H9 (cell line): ENCODE results near the gene CCDC154. TPM values are rescaled to one million over a fixed set of nuclear protein-coding genes. Genes with fewer than 3 reads are reported as not detected.

Source experiments
- DNase-seq: peaks from one replicate; pipeline ENCODE4 v3.0.0-alpha.2; 2017
- H2AFZ ChIP-seq: one replicate; pipeline ENCODE4 v1.6.1; 2013; ENCODE audit warnings: mild to moderate bottlenecking, low read length, control low read depth, moderate library complexity
- H2AK5ac ChIP-seq: 2 replicates; pipeline ENCODE4 v1.6.1; 2013; ENCODE audit warnings: low read length, control low read depth, mixed read lengths; ENCODE audit not compliant: insufficient read length
- H2BK120ac ChIP-seq: one replicate; pipeline ENCODE4 v1.6.1; 2013; ENCODE audit warnings: low read depth, mild to moderate bottlenecking, low read length, control low read depth, inconsistent platforms; ENCODE audit not compliant: poor library complexity, severe bottlenecking
- H2BK12ac ChIP-seq: 2 replicates; pipeline ENCODE4 v1.6.1; 2013; ENCODE audit warnings: low read length, control low read depth, mixed read lengths, low read depth; ENCODE audit not compliant: insufficient read length
- H2BK15ac ChIP-seq: 2 replicates; pipeline ENCODE4 v1.6.1; 2013; ENCODE audit warnings: low read depth, low read length, control low read depth
- H2BK20ac ChIP-seq: one replicate; pipeline ENCODE4 v1.6.1; 2013; ENCODE audit warnings: low read depth, mild to moderate bottlenecking, low read length, control low read depth, inconsistent platforms; ENCODE audit not compliant: poor library complexity, severe bottlenecking
- H2BK5ac ChIP-seq: 2 replicates; pipeline ENCODE4 v1.6.1; 2013; ENCODE audit warnings: low read length, control low read depth, mixed read lengths; ENCODE audit not compliant: insufficient read length
- H3K14ac ChIP-seq: 2 replicates; pipeline ENCODE4 v1.6.1; 2013; ENCODE audit warnings: low read length, control low read depth; ENCODE audit not compliant: insufficient read depth
- H3K18ac ChIP-seq: 2 replicates; pipeline ENCODE4 v1.6.1; 2013; ENCODE audit warnings: low read depth, mild to moderate bottlenecking, mixed read lengths, low read length, control low read depth; ENCODE audit not compliant: insufficient read length
- H3K23ac ChIP-seq: 2 replicates; pipeline ENCODE4 v1.6.1; 2013; ENCODE audit warnings: low read length, control low read depth, mixed read lengths, low read depth; ENCODE audit not compliant: insufficient read length
- H3K23me2 ChIP-seq: 2 replicates; pipeline ENCODE4 v1.6.1; 2013; ENCODE audit warnings: low read depth, mild to moderate bottlenecking, mixed read lengths, low read length, control low read depth; ENCODE audit not compliant: insufficient read length, poor library complexity, severe bottlenecking
- H3K27ac ChIP-seq: 2 replicates; pipeline ENCODE4 v1.5.1; 2013; ENCODE audit warnings: low read length, control low read depth, mixed read lengths, low read depth; ENCODE audit not compliant: insufficient read length
- H3K27me3 ChIP-seq: 2 replicates; pipeline ENCODE4 v1.6.1; 2013; ENCODE audit warnings: low read length, control low read depth, inconsistent platforms; ENCODE audit not compliant: insufficient read depth
- H3K4ac ChIP-seq: 2 replicates; pipeline ENCODE4 v1.6.1; 2013; ENCODE audit warnings: low read depth, mild to moderate bottlenecking, control low read depth, inconsistent platforms, low read length, moderate library complexity
- H3K4me1 ChIP-seq: 2 replicates; pipeline ENCODE4 v1.6.1; 2013; ENCODE audit warnings: low read length, control low read depth, inconsistent platforms; ENCODE audit not compliant: insufficient read depth
- H3K4me2 ChIP-seq: 2 replicates; pipeline ENCODE4 v1.6.1; 2013; ENCODE audit warnings: low read length, control low read depth, mixed read lengths; ENCODE audit not compliant: insufficient read length, insufficient read depth
- H3K56ac ChIP-seq: 2 replicates; pipeline ENCODE4 v1.6.1; 2013; ENCODE audit warnings: low read depth, mild to moderate bottlenecking, mixed read lengths, low read length, control low read depth; ENCODE audit not compliant: insufficient read length
- H3K79me1 ChIP-seq: 2 replicates; pipeline ENCODE4 v1.6.1; 2013; ENCODE audit warnings: low read depth, mild to moderate bottlenecking, moderate library complexity, low read length, control low read depth, inconsistent platforms; ENCODE audit not compliant: insufficient read depth, poor library complexity, severe bottlenecking
- H3K79me2 ChIP-seq: 2 replicates; pipeline ENCODE4 v1.6.1; 2013; ENCODE audit warnings: low read length, control low read depth, inconsistent platforms; ENCODE audit not compliant: insufficient read depth
- H3K9ac ChIP-seq: 2 replicates; pipeline ENCODE4 v1.6.1; 2013; ENCODE audit warnings: low read length, control low read depth, mixed read lengths; ENCODE audit not compliant: insufficient read length; ENCODE audit errors: extremely low read depth
- H3K9me3 ChIP-seq: one replicate; pipeline ENCODE4 v1.6.1; 2013; ENCODE audit warnings: low read depth, low read length, inconsistent platforms; ENCODE audit not compliant: control insufficient read depth
- H3T11ph ChIP-seq: one replicate; pipeline ENCODE4 v1.6.1; 2013; ENCODE audit warnings: mild to moderate bottlenecking, low read length, control low read depth, inconsistent platforms
- H4K20me1 ChIP-seq: one replicate; pipeline ENCODE4 v1.6.1; 2013; ENCODE audit not compliant: control insufficient read depth, insufficient read length, insufficient read depth
- H4K5ac ChIP-seq: 2 replicates; pipeline ENCODE4 v1.6.1; 2013; ENCODE audit warnings: low read depth, mild to moderate bottlenecking, mixed read lengths, low read length, control low read depth; ENCODE audit not compliant: insufficient read length
- H4K8ac ChIP-seq: replicated peaks from 2 replicates; pipeline ENCODE4 v1.6.1; 2013; ENCODE audit warnings: low read length, control low read depth, mixed read lengths, low read depth; ENCODE audit not compliant: insufficient read length
- H4K91ac ChIP-seq: 2 replicates; pipeline ENCODE4 v1.6.1; 2013; ENCODE audit warnings: low read depth, mild to moderate bottlenecking, moderate library complexity, mixed read lengths, low read length, control low read depth; ENCODE audit not compliant: insufficient read length
- H3K27ac Mint-ChIP-seq, 3 experiments: 2 replicates in 2 of 3; 3 replicates in 1 of 3; pipeline ENCODE4 v1.8.0; 2020 to 2021; ENCODE audit warnings: mixed read lengths in 3 of 3, mild to moderate bottlenecking in 1 of 3, moderate library complexity in 1 of 3
- H3K27me3 Mint-ChIP-seq: 2 replicates; pipeline ENCODE4 v1.8.0; 2021; ENCODE audit warnings: low read depth, mild to moderate bottlenecking, moderate library complexity, mixed read lengths
- H3K36me3 Mint-ChIP-seq, 3 experiments: 2 replicates in 2 of 3; 3 replicates in 1 of 3; pipeline ENCODE4 v1.8.0; 2020 to 2021; ENCODE audit warnings: low read depth in 3 of 3, mixed read lengths in 3 of 3; ENCODE audit not compliant: insufficient read depth in 1 of 3
- H3K4me1 Mint-ChIP-seq, 2 experiments: 2 replicates each; pipeline ENCODE4 v1.8.0; 2020; ENCODE audit warnings: mixed read lengths in 2 of 2
- H3K4me3 Mint-ChIP-seq, 2 experiments: 2 replicates in 1 of 2; 3 replicates in 1 of 2; pipeline ENCODE4 v1.8.0; 2020 to 2021; ENCODE audit warnings: mild to moderate bottlenecking in 2 of 2, mixed read lengths in 2 of 2, moderate library complexity in 1 of 2
- H3K9me3 Mint-ChIP-seq, 2 experiments: 2 replicates in 1 of 2; 3 replicates in 1 of 2; pipeline ENCODE4 v1.8.0; 2020; ENCODE audit warnings: mild to moderate bottlenecking in 2 of 2, mixed read lengths in 2 of 2, moderate library complexity in 1 of 2
- WGBS: extraction: QIAGEN DNeasy Blood & Tissue Kit; methylation state at CpG from one replicate; pipeline ENCODE4 v1.1.7; 2013; ENCODE audit warnings: missing lambda C conversion rate, low lambda C conversion rate, mixed read lengths; ENCODE audit not compliant: insufficient read length; ENCODE audit errors: extremely low coverage; 5-methylcytosine and 5-hydroxymethylcytosine counted together
- total RNA-seq: library from RNA; stranded (reverse); gene quantifications from 2 replicates; pipeline ENCODE4 v1.2.1, GENCODE V29; 2021
- TF ChIP-seq, protein P1 (sequence below): fragments of 200-600 bp; sonication (generic); conservative IDR thresholded peaks from 3 replicates; pipeline ENCODE4 v1.8.0; 2021; ENCODE audit warnings: antibody characterized with exemption, mild to moderate bottlenecking

The CCDC154 gene
- total RNA-seq, 1 experiment from 2014 or later, result 1.3 TPM

DNA sequence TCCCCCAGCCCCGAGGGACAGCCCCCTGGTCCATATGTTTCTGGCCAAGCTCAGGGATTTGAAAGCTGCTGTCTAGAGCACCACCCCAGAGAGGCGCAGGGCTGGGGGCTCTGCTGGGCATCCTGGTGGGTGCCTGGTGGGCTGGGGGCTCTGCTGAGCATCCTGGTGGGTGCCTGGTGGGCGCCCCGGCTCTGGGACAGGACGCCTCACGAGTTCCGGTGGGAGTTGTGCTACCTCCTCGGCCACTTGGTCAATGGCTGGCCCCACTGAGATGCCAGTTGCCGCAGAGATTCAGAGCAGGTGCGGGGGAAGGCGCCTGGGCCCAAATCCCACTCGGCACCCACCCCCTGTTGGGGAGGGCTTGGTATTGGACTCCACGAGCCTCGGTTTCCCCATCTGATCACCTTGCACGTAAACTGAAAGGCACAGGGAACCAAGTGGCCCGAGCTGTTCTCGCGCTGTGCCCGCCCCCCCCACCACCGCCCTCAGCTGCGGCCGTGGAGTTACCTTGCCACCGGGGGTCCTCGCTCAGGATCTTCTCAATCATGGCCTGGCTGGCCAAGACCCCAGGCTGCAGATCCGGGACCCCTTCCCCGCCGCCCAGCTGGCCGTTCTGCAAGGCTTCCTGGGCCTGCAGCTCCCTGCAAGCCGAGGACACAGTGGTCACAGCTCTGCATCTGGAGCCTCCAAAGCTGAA is 43.1 kb downstream of the CCDC154 start:
- Histone ChIP-seq H4K5ac (no peak overlapping the region), H3K4me1 (no peaks in the 10 kb centered on the region), H3K79me1 (no peaks in the 10 kb centered on the region), H2BK15ac (no peak overlapping the region), H3K14ac (no peak overlapping the region), H3K18ac (no peak overlapping the region), H2AFZ (no peak overlapping the region), H3K23me2 (no peaks in the 10 kb centered on the region), H4K20me1 (no peaks in the 10 kb centered on the region), H2BK12ac (no peak overlapping the region), H2BK120ac (no peak overlapping the region), H2BK5ac (no peak overlapping the region), H3K27me3 (no peaks in the 10 kb centered on the region), H3K9ac (no peak overlapping the region), H2BK20ac (no peak overlapping the region), H4K91ac (no peak overlapping the region), H3T11ph (no peak overlapping the region), H3K9me3 (no peaks in the 10 kb centered on the region), H3K27ac (no peak overlapping the region), H3K79me2 (no peaks in the 10 kb centered on the region; the same call in 1 of the 2 replicates), H3K23ac (no peak overlapping the region), H3K56ac (no peak overlapping the region), H3K4ac (no peak overlapping the region), H3K4me2 (no peak overlapping the region), H2AK5ac (no peak overlapping the region), H4K8ac (no peak overlapping the region)
- no CpG with 5 or more reads among the region's 29 CpGs for WGBS
- DNase-seq, result no peak
- no peak overlapping the region for H3K4me3 Mint-ChIP-seq
- H3K36me3 Mint-ChIP-seq, result peaks cover 7 to 33% (median 32%) of the 10 kb centered on the region in 3 experiments; a peak in 6 of 7 replicates
- no peaks in the 10 kb centered on the region for H3K9me3 Mint-ChIP-seq
- H3K27me3 Mint-ChIP-seq, result no peaks in the 10 kb centered on the region
- H3K4me1 Mint-ChIP-seq, result no peaks in the 10 kb centered on the region
- TF ChIP-seq, protein P1, sequence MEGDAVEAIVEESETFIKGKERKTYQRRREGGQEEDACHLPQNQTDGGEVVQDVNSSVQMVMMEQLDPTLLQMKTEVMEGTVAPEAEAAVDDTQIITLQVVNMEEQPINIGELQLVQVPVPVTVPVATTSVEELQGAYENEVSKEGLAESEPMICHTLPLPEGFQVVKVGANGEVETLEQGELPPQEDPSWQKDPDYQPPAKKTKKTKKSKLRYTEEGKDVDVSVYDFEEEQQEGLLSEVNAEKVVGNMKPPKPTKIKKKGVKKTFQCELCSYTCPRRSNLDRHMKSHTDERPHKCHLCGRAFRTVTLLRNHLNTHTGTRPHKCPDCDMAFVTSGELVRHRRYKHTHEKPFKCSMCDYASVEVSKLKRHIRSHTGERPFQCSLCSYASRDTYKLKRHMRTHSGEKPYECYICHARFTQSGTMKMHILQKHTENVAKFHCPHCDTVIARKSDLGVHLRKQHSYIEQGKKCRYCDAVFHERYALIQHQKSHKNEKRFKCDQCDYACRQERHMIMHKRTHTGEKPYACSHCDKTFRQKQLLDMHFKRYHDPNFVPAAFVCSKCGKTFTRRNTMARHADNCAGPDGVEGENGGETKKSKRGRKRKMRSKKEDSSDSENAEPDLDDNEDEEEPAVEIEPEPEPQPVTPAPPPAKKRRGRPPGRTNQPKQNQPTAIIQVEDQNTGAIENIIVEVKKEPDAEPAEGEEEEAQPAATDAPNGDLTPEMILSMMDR, result no peak
- H3K27ac Mint-ChIP-seq, result no peak overlapping the region
